Upper lobe of left lung (tissue), 4 donors: ENCODE results near the gene SNCG.

ENCODE experiments used
- EP300 ChIP-seq, 4 donors: sonication (generic); formaldehyde crosslinking; IDR thresholded peaks; one replicate each; pipeline ENCODE4 v1.5.1; 2017; ENCODE audit warnings: antibody characterized with exemption in 4 of 4, control low read depth in 2 of 4
- POLR2A ChIP-seq, 4 donors: fragments of 450-650 bp; IDR thresholded peaks; one replicate each; pipeline ENCODE4 v1.5.1; 2016 to 2017; ENCODE audit warnings: antibody characterized with exemption in 4 of 4, mild to moderate bottlenecking in 2 of 4
- POLR2AphosphoS5 ChIP-seq, 2 donors: sonication (generic); formaldehyde crosslinking; IDR thresholded peaks; one replicate each; pipeline ENCODE4 v1.5.1; 2017; ENCODE audit warnings: antibody characterized with exemption in 2 of 2
- TF ChIP-seq, protein P1 (sequence below), 6 experiments: fragments of 450-650 bp in 4 of 6; fragments of 200-600 bp in 2 of 6; sonication (generic) in 2 of 6; IDR thresholded peaks; one replicate each; pipeline ENCODE4 v1.5.1; 2016 to 2019; ENCODE audit warnings: antibody characterized with exemption in 6 of 6

DNA sequence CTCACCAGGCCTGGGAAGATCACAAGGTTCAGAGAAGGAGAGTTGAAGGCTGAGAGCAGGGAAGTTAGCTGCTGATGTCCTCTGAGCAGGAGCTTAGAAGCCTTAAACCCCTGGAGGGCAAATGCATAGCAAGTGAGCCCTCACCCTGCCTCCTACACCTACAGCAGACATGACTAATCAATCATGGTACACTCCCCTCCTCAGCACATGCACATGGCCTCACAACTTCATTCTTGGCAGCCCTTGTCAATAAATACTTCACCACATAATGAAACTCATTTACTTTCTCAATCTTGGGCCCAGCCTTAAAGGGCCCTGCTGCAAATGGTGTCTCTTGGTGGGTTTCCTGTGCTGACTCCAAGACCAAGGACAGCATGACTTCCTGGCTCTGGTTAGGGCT lies 13.9 kb upstream of the SNCG start:
- no peak for TF ChIP-seq POLR2AphosphoS5 (IDR thresholded peaks at IDR 0.05)
- TF ChIP-seq, protein P1, sequence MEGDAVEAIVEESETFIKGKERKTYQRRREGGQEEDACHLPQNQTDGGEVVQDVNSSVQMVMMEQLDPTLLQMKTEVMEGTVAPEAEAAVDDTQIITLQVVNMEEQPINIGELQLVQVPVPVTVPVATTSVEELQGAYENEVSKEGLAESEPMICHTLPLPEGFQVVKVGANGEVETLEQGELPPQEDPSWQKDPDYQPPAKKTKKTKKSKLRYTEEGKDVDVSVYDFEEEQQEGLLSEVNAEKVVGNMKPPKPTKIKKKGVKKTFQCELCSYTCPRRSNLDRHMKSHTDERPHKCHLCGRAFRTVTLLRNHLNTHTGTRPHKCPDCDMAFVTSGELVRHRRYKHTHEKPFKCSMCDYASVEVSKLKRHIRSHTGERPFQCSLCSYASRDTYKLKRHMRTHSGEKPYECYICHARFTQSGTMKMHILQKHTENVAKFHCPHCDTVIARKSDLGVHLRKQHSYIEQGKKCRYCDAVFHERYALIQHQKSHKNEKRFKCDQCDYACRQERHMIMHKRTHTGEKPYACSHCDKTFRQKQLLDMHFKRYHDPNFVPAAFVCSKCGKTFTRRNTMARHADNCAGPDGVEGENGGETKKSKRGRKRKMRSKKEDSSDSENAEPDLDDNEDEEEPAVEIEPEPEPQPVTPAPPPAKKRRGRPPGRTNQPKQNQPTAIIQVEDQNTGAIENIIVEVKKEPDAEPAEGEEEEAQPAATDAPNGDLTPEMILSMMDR (IDR thresholded peaks at IDR 0.05) = no peak
- TF ChIP-seq POLR2A (IDR thresholded peaks at IDR 0.05) = no peak
- TF ChIP-seq EP300 (IDR thresholded peaks at IDR 0.05) = no peak
